Large intestine (tissue), 3 donors: ENCODE results near the gene SPZ1. TPM values are rescaled to one million over a fixed set of nuclear protein-coding genes. Genes with fewer than 3 reads are reported as not detected.
"Not testable (repeated sequence)": the region's sequence is repeated elsewhere in the genome, so short reads cannot be mapped to it uniquely, and the experiment has no call there.

Experiments
- DNase-seq, 2 donors: peaks; one replicate each; pipeline versions ENCODE4 v3.0.0 to v3.0.0-alpha.2; 2013
- H3K27ac ChIP-seq: one replicate; pipeline ENCODE4 v1.5.1; 2013; ENCODE audit warnings: low read length
- H3K27me3 ChIP-seq: 2 replicates; pipeline ENCODE4 v1.6.1; 2013; ENCODE audit warnings: low read length; ENCODE audit not compliant: control insufficient read depth, insufficient read depth
- H3K36me3 ChIP-seq: 2 replicates; pipeline ENCODE4 v1.6.1; 2013; ENCODE audit warnings: low read length; ENCODE audit not compliant: control insufficient read depth, insufficient read depth
- H3K4me1 ChIP-seq: one replicate; pipeline ENCODE4 v1.6.1; 2013; ENCODE audit warnings: low read length; ENCODE audit not compliant: control insufficient read depth, insufficient read depth
- H3K4me3 ChIP-seq: one replicate; pipeline ENCODE4 v1.5.1; 2013; ENCODE audit warnings: low read length
- H3K9me3 ChIP-seq: one replicate; pipeline ENCODE4 v1.6.1; 2013; ENCODE audit warnings: mild to moderate bottlenecking, low read depth, low read length, moderate library complexity; ENCODE audit not compliant: control insufficient read depth
- WGBS: methylation state at CpG from one replicate; pipeline ENCODE4 v1.1.5; 2013; ENCODE audit warnings: low lambda C conversion rate; ENCODE audit not compliant: insufficient coverage; 5-methylcytosine and 5-hydroxymethylcytosine counted together
- polyA plus RNA-seq: library from polyadenylated mRNA; unstranded; fragments of 120-200 nt; gene quantifications from one replicate; pipeline ENCODE4 v1.2.1, GENCODE V29; 2013

Gene SPZ1
- polyA plus RNA-seq, 1 donor = not detected

- no peaks in the 10 kb centered on the region for H3K4me1 ChIP-seq
- H3K27ac ChIP-seq = no peak overlapping the region
- no peaks in the 10 kb centered on the region for H3K27me3 ChIP-seq
- no peak overlapping the region for H3K4me3 ChIP-seq
- 100% methylated on average over 1 of the region's 6 CpGs for WGBS
- DNase-seq = no peak
- H3K9me3 ChIP-seq = peaks cover 3% of the 10 kb centered on the region
- H3K36me3 ChIP-seq = no peaks in the 10 kb centered on the region
These were observed 23.7 kb upstream of the SPZ1 start for GRCh38 chr5:80296121-80296520.

GRCh38 chr5:80299601-80300000, 20.2 kb upstream of the SPZ1 start:
- H3K27me3 ChIP-seq = no peaks in the 10 kb centered on the region
- peaks cover 3% of the 10 kb centered on the region for H3K9me3 ChIP-seq
- no peak for DNase-seq
- no peaks in the 10 kb centered on the region for H3K36me3 ChIP-seq
- H3K27ac ChIP-seq = no peak overlapping the region
- no peaks in the 10 kb centered on the region for H3K4me1 ChIP-seq
- no CpG with 5 or more reads among the region's 8 CpGs for WGBS
- no peak overlapping the region for H3K4me3 ChIP-seq

GRCh38 chr5:80300125-80300524, 19.7 kb upstream of the SPZ1 start:
- Histone ChIP-seq H3K9me3 (peaks cover 3% of the 10 kb centered on the region), H3K36me3 (no peaks in the 10 kb centered on the region), H3K4me3 (no peak overlapping the region), H3K27ac (no peak overlapping the region), H3K27me3 (no peaks in the 10 kb centered on the region), H3K4me1 (no peaks in the 10 kb centered on the region)
- no peak for DNase-seq
- WGBS = no CpG with 5 or more reads among the region's 8 CpGs

GRCh38 chr5:80300796-80301195, 19.0 kb upstream of the SPZ1 start:
- not testable (repeated sequence) for H3K4me1 ChIP-seq, H3K27ac ChIP-seq, DNase-seq, H3K36me3 ChIP-seq, H3K9me3 ChIP-seq, H3K4me3 ChIP-seq, H3K27me3 ChIP-seq
- WGBS = 100% methylated on average over 1 of the region's 27 CpGs

- H3K36me3 ChIP-seq, H3K27ac ChIP-seq, DNase-seq, H3K27me3 ChIP-seq, H3K9me3 ChIP-seq, H3K4me3 ChIP-seq, H3K4me1 ChIP-seq: not testable (repeated sequence)
- WGBS = no CpG with 5 or more reads among the region's 34 CpGs
These were observed 18.5 kb upstream of the SPZ1 start for GRCh38 chr5:80301342-80301741.

- Histone ChIP-seq H3K36me3 (no peaks in the 10 kb centered on the region), H3K27ac (no peak overlapping the region), H3K9me3 (peaks cover 3% of the 10 kb centered on the region), H3K4me1 (no peaks in the 10 kb centered on the region), H3K27me3 (no peaks in the 10 kb centered on the region), H3K4me3 (no peak overlapping the region)
- DNase-seq = no peak
- no CpG with 5 or more reads among the region's 11 CpGs for WGBS
These were observed 17.2 kb upstream of the SPZ1 start for GRCh38 chr5:80302636-80303035.

GRCh38 chr5:80308526-80308925, 11.3 kb upstream of the SPZ1 start:
- no CpG with 5 or more reads among the region's 11 CpGs for WGBS
- H3K27ac ChIP-seq = no peak overlapping the region
- H3K4me3 ChIP-seq = no peak overlapping the region
- DNase-seq = no peak
- H3K4me1 ChIP-seq = no peaks in the 10 kb centered on the region
- H3K36me3 ChIP-seq = no peaks in the 10 kb centered on the region
- H3K27me3 ChIP-seq = no peaks in the 10 kb centered on the region
- H3K9me3 ChIP-seq = peaks cover 7% of the 10 kb centered on the region

GRCh38 chr5:80309871-80310665, 9.7 kb upstream of the SPZ1 start:
- Histone ChIP-seq H3K36me3 (no peaks in the 10 kb centered on the region), H3K4me3 (no peak overlapping the region), H3K4me1 (no peaks in the 10 kb centered on the region), H3K27ac (no peak overlapping the region), H3K27me3 (no peaks in the 10 kb centered on the region), H3K9me3 (peaks cover 7% of the 10 kb centered on the region)
- no CpG with 5 or more reads among the region's 34 CpGs for WGBS
- no peak for DNase-seq

- Histone ChIP-seq H3K27ac (no peak overlapping the region), H3K36me3 (no peaks in the 10 kb centered on the region), H3K27me3 (peaks cover 7% of the 10 kb centered on the region), H3K4me1 (no peaks in the 10 kb centered on the region), H3K4me3 (no peak overlapping the region), H3K9me3 (peaks cover 1% of the 10 kb centered on the region)
- DNase-seq = no peak
- no CpG with 5 or more reads among the region's 1 CpG for WGBS
These were observed 4.6 kb upstream of the SPZ1 start for GRCh38 chr5:80315244-80315643.

- Histone ChIP-seq H3K36me3 (no peaks in the 10 kb centered on the region), H3K4me1 (no peaks in the 10 kb centered on the region), H3K4me3 (no peak overlapping the region), H3K27ac (no peak overlapping the region), H3K27me3 (peaks cover 7% of the 10 kb centered on the region), H3K9me3 (no peaks in the 10 kb centered on the region)
- no peak for DNase-seq
- WGBS = no CpG with 5 or more reads among the region's 1 CpG
These were observed 1.6 kb upstream of the SPZ1 start for GRCh38 chr5:80318212-80318611.

- Histone ChIP-seq H3K4me3 (no peak overlapping the region), H3K36me3 (no peaks in the 10 kb centered on the region), H3K27me3 (peaks cover under 1% of the 10 kb centered on the region), H3K27ac (no peak overlapping the region), H3K9me3 (no peaks in the 10 kb centered on the region), H3K4me1 (no peaks in the 10 kb centered on the region)
- DNase-seq = no peak
- WGBS = 100% methylated on average over 1 of the region's 1 CpG
These were observed 5.1 kb downstream of the SPZ1 start for GRCh38 chr5:80324912-80325311.
